Left lobe of liver (tissue), 2 donors: ENCODE data around the gene SSPN. TPM values are rescaled to one million over a fixed set of nuclear protein-coding genes. Genes with fewer than 3 reads are reported as not detected.
A peak's percentile ranks its signal among the peaks of the same experiment; 100 is the strongest.

Experiments
- ATAC-seq: fragments of 200-7000 bp; cut with Tn5 transposase; one replicate; pipeline ENCODE4 v1.9.1; 2020; ENCODE audit warnings: mild to moderate bottlenecking, moderate library complexity
- DNase-seq: peaks from one replicate; pipeline ENCODE4 v3.0.0-alpha.2; 2020; ENCODE audit warnings: low spot score
- total RNA-seq: library from RNA; stranded (reverse); gene quantifications from one replicate; pipeline ENCODE4 v1.2.1, GENCODE V29; 2021
- donor health status: DM: no; HTN: no; CAD: no; lungs with moderate emphysema.
- donor health status: DM: no; HTN: yes; CAD: no.

Gene SSPN
- total RNA-seq, 1 donor from 2014 or later, result 0.58 TPM

DNA sequence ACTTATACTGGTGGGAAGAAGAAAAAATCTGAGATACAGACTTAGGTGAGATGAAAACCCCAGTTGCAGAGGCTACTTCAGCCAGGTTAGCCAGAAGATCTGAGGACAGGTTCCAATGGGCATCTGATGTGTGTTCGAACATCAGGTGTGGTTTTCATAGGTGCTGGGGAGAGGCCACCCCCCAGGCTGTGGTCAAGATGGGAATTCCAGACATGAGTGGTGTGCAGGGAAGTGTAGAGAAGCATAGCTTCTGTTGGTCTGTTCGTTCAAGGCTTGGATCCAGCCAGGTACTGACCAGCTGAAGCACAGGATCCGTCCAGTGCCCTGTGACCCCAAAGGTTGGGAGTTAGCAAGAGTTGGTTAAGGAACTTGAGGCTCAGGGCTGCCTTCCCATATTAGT is 85.5 kb downstream of the SSPN start:
- DNase-seq (no peak), ATAC-seq (no peak)

DNA sequence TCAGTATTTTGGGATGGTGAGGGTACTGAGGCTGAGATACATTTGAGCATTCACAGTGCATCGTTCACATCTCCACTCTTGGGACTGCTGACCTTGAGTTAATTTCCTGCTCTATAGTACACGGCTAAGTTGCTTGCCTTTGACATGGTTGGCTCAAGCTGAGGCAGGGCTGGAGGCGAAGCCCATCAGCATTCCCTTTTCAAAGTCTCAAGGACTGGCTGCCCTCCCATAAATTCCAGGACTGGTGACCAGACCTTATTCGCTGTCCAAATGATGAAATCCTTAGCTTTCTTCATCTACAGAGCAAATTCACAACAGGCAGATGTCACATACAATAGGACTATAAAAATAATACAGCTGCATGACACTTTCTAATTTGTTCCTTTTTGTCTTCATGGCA is 85.9 kb downstream of the SSPN start:
- DNase-seq, result no peak
- no peak for ATAC-seq

DNA sequence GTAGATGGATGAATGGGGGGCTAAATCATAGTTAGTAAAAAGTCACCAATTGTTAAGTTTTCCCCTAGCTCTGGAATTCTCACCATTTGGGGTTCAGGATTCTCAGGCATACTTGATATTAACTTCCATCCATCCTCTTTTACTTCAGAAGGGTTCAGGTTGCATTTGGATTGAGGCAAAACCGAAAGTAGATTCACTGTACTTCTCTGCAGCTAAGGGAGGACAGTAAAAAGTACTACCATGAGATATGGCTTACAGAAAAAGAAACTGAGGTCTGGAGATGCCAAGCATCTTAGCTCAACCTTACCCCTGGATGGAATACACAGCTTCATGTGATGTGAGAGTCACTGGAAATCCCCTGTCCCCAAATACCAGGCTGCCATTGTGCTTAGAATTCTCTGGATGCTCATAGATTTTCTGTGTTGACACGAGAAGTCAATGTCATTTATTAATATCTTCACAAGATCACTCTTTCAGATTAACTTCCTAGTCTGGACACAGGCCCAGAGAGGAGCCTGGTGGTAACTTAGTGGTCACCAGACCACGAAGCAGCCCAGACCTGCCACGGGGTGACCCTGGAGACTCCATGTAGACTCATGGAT is 87.1 kb downstream of the SSPN start:
- ATAC-seq (no peak), DNase-seq (no peak)

DNA sequence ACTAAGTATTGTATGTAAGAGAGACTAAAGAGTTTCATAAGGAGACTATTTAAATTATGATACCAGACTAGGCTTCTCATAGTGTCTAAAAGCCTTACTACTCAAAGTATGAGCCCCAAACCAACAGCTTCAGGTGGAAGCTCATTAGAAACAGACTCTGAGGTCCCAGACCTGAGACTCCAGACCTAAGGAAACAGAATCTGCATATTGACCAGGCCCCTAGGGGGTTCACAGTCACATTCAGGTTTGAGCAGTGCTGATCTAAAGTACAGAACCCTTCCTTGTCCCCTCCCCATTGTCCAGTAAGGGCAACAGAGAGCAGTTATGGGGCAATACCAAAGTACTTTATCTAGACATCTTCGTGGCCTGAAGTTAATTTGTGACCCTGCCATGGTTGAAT is 87.7 kb downstream of the SSPN start:
- ATAC-seq, result no peak
- no peak for DNase-seq

DNA sequence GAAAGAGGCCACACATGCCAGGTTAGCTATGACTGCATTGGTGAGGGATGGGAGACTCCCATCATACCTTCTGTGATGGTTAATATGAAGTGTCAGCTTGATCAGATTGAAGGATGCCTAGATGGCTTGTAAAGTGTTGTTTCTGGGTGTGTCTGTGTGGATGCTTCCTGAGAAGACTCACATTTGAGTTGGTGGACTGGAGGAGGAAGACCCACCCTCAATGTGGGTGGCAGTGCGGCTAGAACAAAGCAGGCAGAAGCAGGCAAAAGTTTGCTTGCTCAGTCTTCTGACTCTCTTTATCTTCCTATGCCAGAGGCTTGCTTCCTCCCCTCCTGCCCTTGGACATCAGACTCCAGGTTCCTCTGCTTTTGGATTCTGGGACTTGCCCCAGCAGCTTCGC is 88.2 kb downstream of the SSPN start:
- ATAC-seq (no peak), DNase-seq (no peak)

GRCh38 chr12:26285401-26285800 is 90.0 kb downstream of the SSPN start:
- DNase-seq, result no peak
- ATAC-seq, result no peak

DNA sequence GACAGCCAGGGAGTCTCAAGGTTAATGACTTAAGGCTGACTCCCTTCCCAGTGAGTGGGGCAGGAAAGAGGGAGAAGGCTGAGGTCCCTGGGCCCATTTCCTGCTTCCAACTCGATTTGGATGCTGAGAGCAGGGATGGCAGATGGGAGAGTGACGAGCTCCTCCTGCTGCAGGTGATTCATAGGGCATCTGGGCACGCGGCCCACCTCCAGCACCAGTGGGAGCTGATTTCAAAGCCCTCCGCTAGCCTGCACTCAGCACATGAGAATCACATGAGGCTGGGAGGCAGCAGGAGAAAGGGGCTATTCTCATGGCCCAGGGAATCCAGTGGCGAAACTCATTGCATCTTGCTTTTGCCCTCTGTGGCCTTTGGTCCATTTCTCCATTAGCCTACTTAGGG is 90.8 kb downstream of the SSPN start:
- ATAC-seq, result no peak

DNA sequence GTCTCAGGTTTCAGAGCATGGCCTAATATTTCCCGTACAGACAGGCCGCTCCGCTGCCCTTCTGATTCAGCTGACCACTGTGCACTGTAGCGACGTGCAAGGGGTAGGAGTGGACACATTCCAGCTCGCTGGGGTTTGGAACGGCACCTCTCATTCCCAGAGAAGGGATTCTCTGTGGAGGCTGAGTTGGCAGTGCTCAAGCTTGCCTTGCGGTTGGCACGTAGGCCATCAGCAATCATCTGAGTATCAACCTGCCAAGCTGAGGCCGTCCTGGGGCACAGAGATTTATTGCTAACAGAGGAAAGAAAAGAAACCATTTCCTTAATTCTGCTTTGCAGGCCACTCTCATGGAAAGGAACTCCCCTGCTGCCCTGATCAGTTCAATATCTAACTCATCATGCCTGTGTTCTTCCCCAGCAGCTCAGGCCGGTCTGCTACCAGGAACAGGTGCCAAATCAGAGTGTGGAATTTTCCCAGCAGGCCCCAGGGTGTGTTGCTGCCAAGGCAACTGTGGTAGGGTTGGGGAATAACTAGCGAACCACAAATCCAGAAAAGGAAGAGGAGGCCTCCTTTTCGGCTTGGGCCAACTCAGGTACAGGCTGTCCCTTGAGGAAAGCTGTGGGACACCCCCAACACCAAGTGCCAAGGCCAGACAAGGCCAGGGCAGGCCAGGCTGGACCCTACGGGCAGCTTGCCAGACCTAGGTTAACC is 92.5 kb downstream of the SSPN start:
- no peak for DNase-seq
- ATAC-seq, result no peak

More for the DNA sequence above, 90.8 kb downstream of the SSPN start:
- DNase-seq, result no peak

DNA sequence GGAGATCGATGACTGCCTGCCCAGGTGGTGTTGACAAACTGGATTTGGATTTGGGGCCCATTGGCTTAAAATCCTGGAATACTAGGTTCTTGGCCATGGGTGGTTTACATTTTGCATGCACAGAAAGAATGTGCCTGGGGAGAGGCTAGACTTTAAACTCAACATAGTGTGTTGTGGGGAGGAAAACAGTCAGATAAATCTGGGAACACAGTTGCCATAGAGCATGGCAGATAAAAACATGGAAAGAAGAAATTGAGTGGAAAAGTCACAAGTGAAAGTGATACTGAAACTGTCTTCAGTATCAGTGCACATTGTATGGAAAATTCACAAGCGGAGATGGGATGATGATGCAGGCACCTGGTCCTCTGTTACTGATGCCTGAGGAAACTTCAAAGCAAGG is 95.2 kb downstream of the SSPN start:
- ATAC-seq (peak; percentile 48), DNase-seq (no peak)

GRCh38 chr12:26292596-26292995 is 97.2 kb downstream of the SSPN start:
- ATAC-seq (no peak), DNase-seq (no peak)

DNA sequence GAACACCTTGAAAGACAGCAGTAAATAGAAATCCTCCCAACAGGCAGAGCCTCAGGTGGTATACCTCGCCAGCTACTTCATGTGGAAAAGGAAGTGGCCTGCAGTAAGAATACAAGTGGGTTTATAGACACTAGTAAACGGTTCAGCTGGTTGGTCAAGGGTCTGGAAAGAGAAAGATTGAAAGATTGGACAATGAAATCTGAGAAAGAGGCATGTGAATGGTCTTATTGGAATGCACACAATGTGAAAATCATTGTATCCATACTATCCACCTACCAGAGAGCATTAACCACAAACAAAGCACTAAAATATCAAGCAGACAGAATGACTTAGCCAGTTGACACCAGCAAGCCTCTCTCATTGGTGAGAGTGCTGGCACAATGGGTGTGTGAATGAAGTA is 98.2 kb downstream of the SSPN start:
- ATAC-seq (no peak), DNase-seq (no peak)

DNA sequence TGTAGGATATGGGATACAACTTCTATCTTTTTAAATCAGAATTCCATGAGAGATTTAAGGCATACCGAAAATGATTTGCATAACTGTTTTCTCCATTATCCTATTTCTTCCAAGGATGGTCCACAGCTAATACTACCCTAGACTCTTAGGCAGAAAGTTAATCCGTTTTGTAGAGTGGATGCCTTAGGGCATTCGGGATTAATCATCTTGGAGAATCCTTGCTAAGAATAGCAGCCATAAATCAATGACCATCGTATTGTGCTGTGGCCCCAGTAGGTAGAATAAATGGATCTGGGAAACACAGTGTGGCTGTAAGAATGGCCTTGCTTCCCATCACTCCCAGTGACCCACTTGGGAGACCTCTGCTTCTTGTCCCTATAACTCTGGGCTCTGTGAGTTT is 99.6 kb downstream of the SSPN start:
- ATAC-seq, result no peak
- no peak for DNase-seq

- DNase-seq (no peak), ATAC-seq (no peak)
These were observed 102.2 kb downstream of the SSPN start for GRCh38 chr12:26297396-26298070.

- ATAC-seq, result peak; percentile 41
- no peak for DNase-seq
These were observed 103.6 kb downstream of the SSPN start for GRCh38 chr12:26298785-26299621.

DNA sequence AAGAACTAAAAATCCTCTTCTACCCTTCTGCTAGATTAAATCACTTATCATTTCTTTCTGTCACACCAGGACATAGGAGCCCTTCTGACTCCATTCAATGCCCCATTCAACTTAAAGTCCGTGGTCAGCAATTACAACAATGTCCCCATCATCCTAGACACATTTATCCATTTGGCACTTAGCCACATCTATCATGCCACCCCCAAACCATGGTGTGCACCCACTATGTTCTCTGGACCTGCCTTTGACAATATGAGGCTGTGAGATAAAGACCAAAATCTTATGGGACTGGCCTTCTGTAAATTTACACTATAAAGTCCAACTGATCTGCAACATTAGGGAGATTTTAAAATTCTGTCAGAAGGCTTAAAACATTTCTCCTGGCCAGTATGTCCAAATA is 104.4 kb downstream of the SSPN start:
- ATAC-seq (no peak), DNase-seq (no peak)

Other genes with a start within 250 kb of the SSPN start
- 9.0 TPM for gene RASSF8, start 236.9 kb upstream of the SSPN start, total RNA-seq
- 1.9 TPM for gene BHLHE41, start 70.5 kb upstream of the SSPN start, total RNA-seq